NT2/D1 (cell line): ENCODE results near the gene PDSS2.

Experiments used
- SUZ12 ChIP-seq: IDR thresholded peaks from 2 replicates; pipeline ENCODE4 v1.6.1; 2011; ENCODE audit not compliant: insufficient read length, insufficient read depth; ENCODE audit errors: extremely low read depth
- YY1 ChIP-seq: IDR thresholded peaks from 2 replicates; pipeline ENCODE4 v1.6.1; 2011; ENCODE audit not compliant: insufficient read length, insufficient read depth
- ZNF274 ChIP-seq: IDR thresholded peaks from 2 replicates; pipeline ENCODE4 v1.6.1; 2011; ENCODE audit warnings: mild to moderate bottlenecking, low read depth, low read length

DNA sequence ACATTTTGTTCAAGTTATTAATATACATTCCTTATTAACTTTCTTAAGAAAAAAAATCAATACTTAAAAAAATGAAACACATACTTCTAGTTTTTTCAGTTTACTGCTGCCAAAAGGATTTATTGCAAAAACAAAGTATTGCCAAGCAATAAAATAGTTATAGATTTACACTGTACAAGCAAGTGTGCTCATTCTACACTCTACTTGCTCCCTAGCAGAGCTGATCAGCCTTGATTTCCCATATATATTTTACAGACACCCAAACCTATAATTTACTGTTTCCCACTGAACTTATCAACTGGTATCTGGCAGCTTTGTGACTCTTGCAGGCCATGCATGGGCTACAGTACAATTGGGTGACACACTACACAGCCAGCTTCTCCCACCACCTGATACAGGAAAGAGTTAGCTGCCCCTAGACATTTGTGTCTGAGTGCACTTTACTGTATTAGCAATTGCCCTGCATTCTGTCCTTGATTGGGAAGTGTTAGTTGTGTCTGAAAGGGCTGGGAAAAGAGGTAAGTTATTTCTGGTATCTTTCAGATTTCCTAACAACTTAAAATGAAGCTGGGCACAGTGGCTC lies 188.1 kb downstream of the PDSS2 start:
- TF ChIP-seq SUZ12 (no peak), ZNF274 (no peak), YY1 (no peak)
